NB4 (cell line): ENCODE measurements around the gene ZNF223.

ENCODE experiments used
- CTCF ChIP-seq: IDR thresholded peaks from one replicate; pipeline ENCODE4 v1.5.1; 2012; ENCODE audit warnings: low read depth, low read length
- MYC ChIP-seq: IDR thresholded peaks from 2 replicates; pipeline ENCODE4 v1.6.1; 2011; ENCODE audit warnings: low read depth, low read length
- POLR2A ChIP-seq: IDR thresholded peaks from 2 replicates; pipeline ENCODE4 v1.6.1; 2011; ENCODE audit warnings: mild to moderate bottlenecking; ENCODE audit not compliant: insufficient read length; ENCODE audit errors: extremely low read depth

- no peak for TF ChIP-seq CTCF
- no peak for TF ChIP-seq MYC
- no peak for TF ChIP-seq POLR2A
Measured at GRCh38 chr19:44024900-44025216, 27.0 kb upstream of the ZNF223 start.
